ENCODE data around the gene GRID1. TPM values are rescaled to one million over a fixed set of nuclear protein-coding genes. Genes with fewer than 3 reads are reported as not detected.
"Not testable (repeated sequence)": the region's sequence is repeated elsewhere in the genome, so short reads cannot be mapped to it uniquely, and the experiment has no call there.

The GRID1 gene
- total and polyA plus RNA-seq, 10 donors, result 0.06 to 0.42 (median 0.15) TPM; not detected in 4

DNA sequence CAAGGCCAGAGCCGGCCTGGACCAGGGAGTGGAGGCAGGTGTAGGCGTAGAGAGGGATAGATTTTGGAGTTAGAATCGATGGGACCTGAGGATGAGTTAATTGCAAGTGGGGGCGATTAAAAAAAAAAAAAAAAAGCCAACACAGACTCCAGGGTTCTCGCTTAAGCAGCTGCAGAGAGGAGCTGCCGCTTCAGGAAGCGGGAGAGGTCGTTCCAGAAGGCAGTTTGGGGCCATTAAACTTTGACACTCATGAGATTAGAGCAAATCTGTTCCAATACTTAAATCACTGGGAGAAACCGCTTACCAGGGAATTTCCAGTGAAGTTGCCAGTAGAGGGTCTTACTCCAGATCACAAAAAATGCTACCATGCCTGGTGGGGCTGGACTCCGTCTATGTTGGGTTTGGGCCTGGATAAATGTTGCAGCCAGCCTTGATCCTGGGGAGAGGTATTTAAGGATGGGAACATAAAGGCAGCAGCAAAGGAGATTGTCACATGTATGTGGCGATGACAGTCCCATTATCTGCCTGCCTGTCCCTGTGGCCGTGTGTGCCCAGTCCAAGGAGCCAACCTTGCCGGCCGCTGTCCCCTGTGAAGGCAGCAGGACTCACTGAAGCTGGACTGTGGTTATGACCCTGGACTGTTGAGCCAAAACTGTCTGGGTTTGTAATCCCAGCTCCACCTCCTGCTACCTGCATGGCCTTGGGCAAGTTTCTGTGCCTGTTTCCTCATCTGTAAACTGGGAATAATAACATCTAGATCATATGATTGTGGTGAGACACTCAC lies 23.9 kb upstream of the GRID1 start:
- intact Hi-C loops (cut with DNase I; ENCODE audit: low total_unique reads), result no loop called here
- Histone ChIP-seq H3K27me3 (replicated peaks in 1 of 7) (peaks cover 0 to 98% (median 51%) of the 10 kb centered on the region in 7 donors), H3K9me3 (no peaks in the 10 kb centered on the region), H3K36me3 (no peaks in the 10 kb centered on the region), H3K4me3 (no peak overlapping the region), H3K4me1 (peaks cover 0 to 12% (median 8%) of the 10 kb centered on the region in 6 donors), H3K27ac (no peak overlapping the region)
- WGBS, 5 donors, result 80 to 87% (median 85%) methylated on average over 14 of the region's 14 CpGs
- TF ChIP-seq, protein P1, sequence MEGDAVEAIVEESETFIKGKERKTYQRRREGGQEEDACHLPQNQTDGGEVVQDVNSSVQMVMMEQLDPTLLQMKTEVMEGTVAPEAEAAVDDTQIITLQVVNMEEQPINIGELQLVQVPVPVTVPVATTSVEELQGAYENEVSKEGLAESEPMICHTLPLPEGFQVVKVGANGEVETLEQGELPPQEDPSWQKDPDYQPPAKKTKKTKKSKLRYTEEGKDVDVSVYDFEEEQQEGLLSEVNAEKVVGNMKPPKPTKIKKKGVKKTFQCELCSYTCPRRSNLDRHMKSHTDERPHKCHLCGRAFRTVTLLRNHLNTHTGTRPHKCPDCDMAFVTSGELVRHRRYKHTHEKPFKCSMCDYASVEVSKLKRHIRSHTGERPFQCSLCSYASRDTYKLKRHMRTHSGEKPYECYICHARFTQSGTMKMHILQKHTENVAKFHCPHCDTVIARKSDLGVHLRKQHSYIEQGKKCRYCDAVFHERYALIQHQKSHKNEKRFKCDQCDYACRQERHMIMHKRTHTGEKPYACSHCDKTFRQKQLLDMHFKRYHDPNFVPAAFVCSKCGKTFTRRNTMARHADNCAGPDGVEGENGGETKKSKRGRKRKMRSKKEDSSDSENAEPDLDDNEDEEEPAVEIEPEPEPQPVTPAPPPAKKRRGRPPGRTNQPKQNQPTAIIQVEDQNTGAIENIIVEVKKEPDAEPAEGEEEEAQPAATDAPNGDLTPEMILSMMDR (IDR thresholded peaks at IDR 0.05 in 8 of 11, conservative IDR thresholded peaks at IDR 0.05 in 3 of 11), result no peak
- TF ChIP-seq POLR2A (IDR thresholded peaks at IDR 0.05) (no peak), POLR2AphosphoS5 (IDR thresholded peaks at IDR 0.05) (no peak)
- DNase-seq, result no peak

DNA sequence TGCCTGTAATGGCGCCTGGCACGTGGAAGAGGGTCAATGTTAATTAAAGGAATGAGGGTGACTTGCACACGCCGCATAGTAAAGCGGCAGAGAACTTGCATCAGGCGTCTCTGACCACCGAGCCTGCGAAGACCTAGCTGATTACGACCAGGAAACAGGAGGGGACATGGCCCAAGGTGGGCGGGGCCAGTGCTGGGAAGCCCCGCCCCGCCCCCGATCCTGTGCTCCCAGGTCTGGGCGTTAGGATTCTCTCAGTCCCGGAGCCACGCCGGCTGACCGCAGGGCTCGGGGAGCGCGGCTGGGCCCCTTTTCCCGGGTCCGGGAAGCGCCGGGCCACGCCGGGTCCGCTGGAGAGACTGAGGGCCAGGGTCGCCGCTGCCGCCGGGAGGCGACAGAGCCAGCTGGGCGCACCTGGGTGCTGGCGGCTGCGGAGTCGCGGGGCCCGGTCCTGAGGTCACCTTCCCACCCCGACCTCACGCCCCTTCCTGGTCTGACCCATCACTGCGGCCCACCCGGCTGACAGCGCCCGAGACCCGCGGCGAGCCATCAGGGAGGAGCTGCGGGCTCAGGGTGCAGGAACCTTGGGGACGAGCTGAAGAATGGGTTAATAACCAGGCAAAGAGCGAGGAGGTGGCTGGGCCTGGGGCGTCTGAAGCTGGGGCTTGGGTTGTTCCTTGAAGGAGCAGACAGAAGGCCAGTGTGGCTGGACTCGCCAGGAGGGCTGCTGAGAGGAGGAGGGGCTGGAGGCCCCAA lies 23.0 kb upstream of the GRID1 start:
- no peak for DNase-seq
- no peaks in the 10 kb centered on the region for H3K36me3 ChIP-seq
- WGBS, 5 donors, result 17 to 20% (median 18%) methylated on average over 39 to 53 of the region's 53 CpGs
- H3K4me1 ChIP-seq, result peaks cover 0 to 12% (median 8%) of the 10 kb centered on the region in 6 donors
- H3K27ac ChIP-seq, result no peak overlapping the region
- H3K27me3 ChIP-seq (replicated peaks in 1 of 7), result peaks cover 0 to 96% (median 51%) of the 10 kb centered on the region in 7 donors
- TF ChIP-seq, protein P1 (IDR thresholded peaks at IDR 0.05 in 8 of 11, conservative IDR thresholded peaks at IDR 0.05 in 3 of 11), result peak in 1 of 11 experiments; percentile 22
- no peak for TF ChIP-seq POLR2AphosphoS5 (IDR thresholded peaks at IDR 0.05)
- TF ChIP-seq POLR2A (IDR thresholded peaks at IDR 0.05), result no peak
- no peaks in the 10 kb centered on the region for H3K9me3 ChIP-seq
- peak overlapping the region; percentile 2 to 66 (median 26) for H3K4me3 ChIP-seq
- intact Hi-C loops (cut with DNase I; ENCODE audit: low total_unique reads), result no loop called here

DNA sequence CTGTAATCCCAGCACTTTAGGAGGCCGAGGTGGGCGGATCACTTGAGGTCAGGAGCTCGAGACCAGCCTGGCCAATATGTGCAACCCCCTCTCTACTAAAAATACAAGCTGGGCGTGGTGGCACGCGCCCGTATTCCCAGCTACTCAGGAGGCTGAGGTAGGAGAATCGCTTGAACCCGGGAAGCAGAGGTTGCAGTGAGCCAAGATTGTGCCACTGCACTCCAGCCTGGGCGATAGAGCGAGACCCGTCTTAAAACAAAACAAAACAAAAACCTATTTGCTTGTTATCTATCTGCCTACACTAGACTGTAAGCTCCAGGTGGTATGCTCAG lies 22.5 kb upstream of the GRID1 start:
- H3K36me3 ChIP-seq; intact Hi-C loops (cut with DNase I; ENCODE audit: low total_unique reads); DNase-seq; H3K27ac ChIP-seq; H3K9me3 ChIP-seq: not testable (repeated sequence)
- H3K4me1 ChIP-seq, result peaks cover 0 to 12% (median 8%) of the 10 kb centered on the region in 6 donors
- H3K27me3 ChIP-seq (replicated peaks in 1 of 7), result peaks cover 0 to 96% (median 51%) of the 10 kb centered on the region in 7 donors
- H3K4me3 ChIP-seq, result peak overlapping the region in 7 of 8 donors; percentile 2 to 66 (median 29)
- WGBS, 5 donors, result 33 to 44% (median 42%) methylated on average over 12 of the region's 12 CpGs

DNA sequence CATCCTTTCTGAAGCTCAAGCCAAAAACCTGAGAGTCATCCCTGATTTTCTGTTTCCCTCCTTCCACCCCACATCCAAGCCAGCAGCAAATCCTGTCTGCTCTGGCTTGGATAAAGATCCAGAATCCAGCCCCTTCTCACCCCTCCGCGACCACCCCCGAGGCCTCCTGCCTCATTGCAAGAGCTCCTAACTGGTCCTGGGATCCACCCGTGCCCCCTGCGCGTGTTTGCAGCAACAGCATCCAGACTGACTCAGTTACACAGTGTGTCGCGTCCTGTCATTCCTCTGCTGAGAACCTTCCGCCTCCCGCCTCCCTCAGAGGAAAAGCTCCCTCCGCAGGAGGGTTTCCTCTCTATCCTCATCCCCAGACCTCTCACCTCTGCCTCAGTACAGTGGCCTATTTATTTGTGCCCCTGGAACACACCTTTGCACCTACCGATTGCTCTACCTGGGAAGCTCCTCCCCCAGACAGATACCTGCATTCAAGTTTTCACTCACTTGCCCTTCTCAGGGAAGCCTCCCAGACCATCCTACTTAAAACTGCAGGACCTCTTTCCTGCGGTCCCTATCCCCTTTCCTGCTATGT lies 21.6 kb upstream of the GRID1 start:
- Histone ChIP-seq H3K4me3 (no peak overlapping the region), H3K9me3 (no peaks in the 10 kb centered on the region), H3K4me1 (peaks cover 0 to 12% (median 8%) of the 10 kb centered on the region in 6 donors), H3K36me3 (no peaks in the 10 kb centered on the region), H3K27me3 (replicated peaks in 1 of 7) (peaks cover 0 to 94% (median 51%) of the 10 kb centered on the region in 7 donors), H3K27ac (no peak overlapping the region)
- 44 to 59% (median 53%) methylated on average over 13 of the region's 13 CpGs for WGBS, 5 donors
- DNase-seq, result no peak
- TF ChIP-seq POLR2AphosphoS5 (IDR thresholded peaks at IDR 0.05), result no peak
- TF ChIP-seq, protein P1 (IDR thresholded peaks at IDR 0.05 in 8 of 11, conservative IDR thresholded peaks at IDR 0.05 in 3 of 11), result no peak
- TF ChIP-seq POLR2A (IDR thresholded peaks at IDR 0.05), result no peak
- intact Hi-C loops (cut with DNase I; ENCODE audit: low total_unique reads), result no loop called here
